T47D (cell line): ENCODE data around the gene TECPR1.

Experiments used
- DNase-seq, 2 experiments: peaks; one replicate each; pipeline versions ENCODE4 v3.0.0 to v3.0.0-alpha.2; 2011 to 2012; ENCODE audit warnings: low read depth in 1 of 2, low spot score in 1 of 2
- JUND ChIP-seq: IDR thresholded peaks from 2 replicates; pipeline ENCODE4 v1.6.1; 2012; ENCODE audit warnings: low read depth
- in situ Hi-C: cut with HindIII; loops from 2 replicates; pipeline ENCODE4 v1.10.0; 2016; ENCODE audit warnings: low sequenced_read_pairs, low pct_unique_long_range_greater_than_20kb

Gene TECPR1

GRCh38 chr7:98252425-98253054 is 508 bp upstream of the TECPR1 start:
- DNase-seq = no peak
- TF ChIP-seq JUND = no peak
- in situ Hi-C loops = no loop called here

GRCh38 chr7:98251231-98251600 is 816 bp downstream of the TECPR1 start:
- in situ Hi-C loops = no loop called here
- DNase-seq = peak; percentile 28 to 41
- TF ChIP-seq JUND = no peak

DNA sequence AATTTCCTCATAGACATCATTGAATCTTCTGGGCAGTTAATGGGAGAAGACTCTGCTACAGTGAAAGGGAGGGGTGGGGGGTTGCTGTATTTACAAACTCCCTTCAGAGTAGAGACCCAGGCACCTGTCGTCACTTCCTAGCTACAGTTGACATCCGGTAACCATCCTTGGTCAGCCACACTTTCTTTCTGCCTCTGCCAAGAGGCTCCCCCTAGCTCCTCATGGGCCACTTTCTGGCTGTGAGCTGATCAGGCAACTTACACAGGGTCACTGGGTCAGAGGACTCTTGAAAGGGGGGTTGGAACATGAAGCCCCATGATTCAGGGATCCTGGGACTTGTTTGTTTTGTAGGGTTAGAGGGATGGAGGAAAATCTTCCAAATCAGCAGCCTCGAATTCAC is 1.2 kb downstream of the TECPR1 start:
- DNase-seq = no peak
- TF ChIP-seq JUND = no peak
- in situ Hi-C loops = no loop called here

- no peak for DNase-seq
- in situ Hi-C loops = no loop called here
- no peak for TF ChIP-seq JUND
These were observed 2.9 kb downstream of the TECPR1 start for GRCh38 chr7:98249106-98249505.

- TF ChIP-seq JUND = no peak
- DNase-seq = no peak
- in situ Hi-C loops = no loop called here
These were observed 3.9 kb downstream of the TECPR1 start for GRCh38 chr7:98248156-98248555.

GRCh38 chr7:98244871-98245270 is 7.2 kb downstream of the TECPR1 start:
- in situ Hi-C loops = no loop called here
- TF ChIP-seq JUND = no peak
- DNase-seq = no peak

DNA sequence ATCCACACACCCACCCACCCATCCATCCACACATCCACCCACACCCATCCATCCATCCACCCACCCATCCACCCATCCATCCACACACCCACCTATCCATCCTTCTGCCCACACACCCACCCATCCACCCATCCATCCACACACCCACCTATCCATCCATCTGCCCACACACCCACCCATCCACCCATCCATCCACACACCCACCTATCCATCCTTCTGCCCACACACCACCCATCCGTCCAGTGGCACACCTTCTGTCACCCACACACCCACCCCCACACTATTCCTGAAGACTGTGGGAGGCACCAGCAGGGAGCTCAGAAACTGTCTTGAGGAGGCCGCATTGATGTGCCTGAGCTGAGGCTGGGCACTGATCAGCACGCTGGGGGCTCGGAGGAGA is 9.1 kb downstream of the TECPR1 start:
- no peak for DNase-seq
- in situ Hi-C loops = no loop called here
- TF ChIP-seq JUND = no peak

DNA sequence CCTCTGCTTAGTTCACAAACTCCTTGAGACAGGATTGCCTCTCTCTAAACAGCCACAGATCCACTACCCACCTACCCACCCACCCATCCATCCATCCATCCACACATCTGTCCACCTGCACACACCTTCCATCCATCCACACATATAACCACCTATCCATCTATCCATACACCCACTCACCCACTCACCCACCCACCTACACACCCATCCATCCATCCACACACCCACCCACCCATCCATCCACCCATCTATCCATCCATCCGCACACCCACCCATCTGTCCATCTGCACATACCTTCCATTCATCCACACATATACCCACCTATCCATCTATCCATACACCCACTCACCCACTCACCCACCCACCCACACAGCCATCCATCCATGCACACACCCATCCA is 9.7 kb downstream of the TECPR1 start:
- TF ChIP-seq JUND = no peak
- in situ Hi-C loops = no loop called here
- no peak for DNase-seq

DNA sequence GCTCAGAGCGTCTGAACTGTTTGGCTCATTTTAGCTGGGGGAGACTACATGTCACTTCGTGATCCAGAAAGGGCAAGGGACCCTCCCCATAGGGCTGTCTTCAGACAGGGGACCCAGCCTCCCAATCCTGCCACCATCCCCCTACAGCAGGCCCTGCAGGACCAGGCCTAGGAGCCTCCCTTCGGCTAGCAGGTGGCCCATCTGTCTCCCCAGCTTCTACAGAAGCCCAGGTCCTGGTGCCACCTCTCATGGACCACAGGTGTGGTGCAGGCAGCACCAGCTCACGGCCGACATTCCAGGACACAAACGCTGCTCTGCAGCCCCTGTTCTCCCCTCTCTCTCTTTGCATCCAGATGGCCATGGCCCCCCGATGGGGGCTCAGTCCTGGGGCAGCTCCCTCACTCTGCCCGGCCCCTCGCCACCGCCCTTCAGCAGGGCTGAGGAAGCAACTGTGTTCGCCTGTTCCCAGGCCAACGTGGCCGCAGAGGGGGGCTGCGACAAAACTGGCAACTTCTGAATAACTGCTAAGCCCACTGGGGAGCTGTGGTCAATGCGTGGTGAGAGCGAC is 10.3 kb downstream of the TECPR1 start:
- TF ChIP-seq JUND = no peak
- no peak for DNase-seq
- in situ Hi-C loops = no loop called here

- in situ Hi-C loops = no loop called here
- peak; percentile 64 to 86 for DNase-seq
- TF ChIP-seq JUND = no peak
These were observed 10.9 kb downstream of the TECPR1 start for GRCh38 chr7:98240961-98241673.

- no peak for TF ChIP-seq JUND
- DNase-seq = no peak
- in situ Hi-C loops = no loop called here
These were observed 13.1 kb downstream of the TECPR1 start for GRCh38 chr7:98238976-98239375.

DNA sequence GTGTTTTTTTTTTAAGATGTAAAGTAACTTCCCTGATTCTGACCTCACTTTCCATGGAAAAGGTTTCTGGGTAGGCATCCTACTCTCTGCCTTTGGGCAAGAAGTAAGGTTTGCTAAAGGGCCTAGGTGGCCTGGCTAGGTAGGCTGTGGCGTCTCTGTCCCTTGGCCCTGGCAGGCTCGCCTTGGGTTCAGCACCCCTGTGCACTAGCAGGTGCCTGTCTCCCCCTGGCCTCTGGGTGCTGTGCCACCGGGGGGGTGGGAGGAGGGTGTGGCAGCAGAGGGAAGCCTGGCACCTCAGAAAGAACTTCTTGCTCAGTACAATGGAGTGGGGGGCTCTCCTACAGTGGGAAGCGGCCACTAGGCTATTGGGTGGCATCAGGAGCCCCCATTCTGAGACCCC is 14.0 kb downstream of the TECPR1 start:
- DNase-seq = no peak
- in situ Hi-C loops = no loop called here
- no peak for TF ChIP-seq JUND

- no peak for TF ChIP-seq JUND
- in situ Hi-C loops = no loop called here
- DNase-seq = no peak
These were observed 15.5 kb downstream of the TECPR1 start for GRCh38 chr7:98236355-98237185.
